K562 treated with DMSO at 1 percent for 4 hours (cell line): ENCODE data around the gene PUS10. TPM values are rescaled to one million over a fixed set of nuclear protein-coding genes. Genes with fewer than 3 reads are reported as not detected.

Experiments used
- total RNA-seq: library from RNA; unstranded; fragments of 300-600 nt; gene quantifications from 2 replicates; pipeline ENCODE4 v1.2.3, GENCODE V29; 2022; ENCODE audit not compliant: insufficient read depth

The PUS10 gene, protein sequence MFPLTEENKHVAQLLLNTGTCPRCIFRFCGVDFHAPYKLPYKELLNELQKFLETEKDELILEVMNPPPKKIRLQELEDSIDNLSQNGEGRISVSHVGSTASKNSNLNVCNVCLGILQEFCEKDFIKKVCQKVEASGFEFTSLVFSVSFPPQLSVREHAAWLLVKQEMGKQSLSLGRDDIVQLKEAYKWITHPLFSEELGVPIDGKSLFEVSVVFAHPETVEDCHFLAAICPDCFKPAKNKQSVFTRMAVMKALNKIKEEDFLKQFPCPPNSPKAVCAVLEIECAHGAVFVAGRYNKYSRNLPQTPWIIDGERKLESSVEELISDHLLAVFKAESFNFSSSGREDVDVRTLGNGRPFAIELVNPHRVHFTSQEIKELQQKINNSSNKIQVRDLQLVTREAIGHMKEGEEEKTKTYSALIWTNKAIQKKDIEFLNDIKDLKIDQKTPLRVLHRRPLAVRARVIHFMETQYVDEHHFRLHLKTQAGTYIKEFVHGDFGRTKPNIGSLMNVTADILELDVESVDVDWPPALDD
- 2.2 and 5.4 TPM in 2 replicates for total RNA-seq

DNA sequence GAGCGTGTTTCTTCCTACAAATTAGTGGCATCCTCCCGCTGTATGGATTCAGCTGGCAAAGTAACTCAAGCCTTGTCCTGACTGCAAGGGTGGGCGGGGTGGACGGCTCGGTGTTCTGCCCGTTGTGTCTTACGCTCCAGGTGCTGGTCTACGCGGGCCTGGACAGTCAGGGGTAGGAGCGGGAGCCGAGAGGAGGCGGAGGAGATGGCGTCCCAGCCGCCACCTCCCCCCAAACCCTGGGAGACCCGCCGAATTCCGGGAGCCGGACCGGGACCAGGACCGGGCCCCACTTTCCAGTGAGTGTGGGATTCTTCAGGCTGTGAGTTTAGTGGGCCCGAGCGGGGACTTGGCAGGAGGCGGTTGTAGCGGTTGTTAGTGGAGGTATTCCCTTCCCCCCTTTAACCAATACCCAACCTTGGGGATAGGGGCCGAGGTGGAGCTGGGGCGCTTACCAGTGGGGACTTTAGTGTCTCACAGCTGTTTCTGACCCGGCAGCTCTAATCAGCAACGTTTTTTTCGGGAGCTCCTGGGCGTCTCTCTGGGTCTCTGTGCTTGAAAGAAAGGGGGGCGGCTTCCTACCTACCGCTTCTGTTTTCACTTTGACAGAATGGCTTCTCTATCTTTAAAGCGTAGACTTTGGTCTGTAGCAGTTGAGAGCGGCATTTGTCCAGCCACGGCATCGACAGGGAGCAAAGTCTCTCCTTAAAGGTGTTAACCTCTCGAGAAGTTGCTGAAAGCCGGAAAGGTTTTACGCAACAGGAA lies at the start of gene PUS10, which contains the start of gene PEX13:
Gene PUS10 (minus strand): TSS at position 700 of the 762 bp plus-strand sequence. CDS start 6,365 bp downstream, outside the sequence.
Gene PEX13 (plus strand): TSS at position 165 of the 762 bp plus-strand sequence. CDS start 40 bp downstream, at position 205.

DNA sequence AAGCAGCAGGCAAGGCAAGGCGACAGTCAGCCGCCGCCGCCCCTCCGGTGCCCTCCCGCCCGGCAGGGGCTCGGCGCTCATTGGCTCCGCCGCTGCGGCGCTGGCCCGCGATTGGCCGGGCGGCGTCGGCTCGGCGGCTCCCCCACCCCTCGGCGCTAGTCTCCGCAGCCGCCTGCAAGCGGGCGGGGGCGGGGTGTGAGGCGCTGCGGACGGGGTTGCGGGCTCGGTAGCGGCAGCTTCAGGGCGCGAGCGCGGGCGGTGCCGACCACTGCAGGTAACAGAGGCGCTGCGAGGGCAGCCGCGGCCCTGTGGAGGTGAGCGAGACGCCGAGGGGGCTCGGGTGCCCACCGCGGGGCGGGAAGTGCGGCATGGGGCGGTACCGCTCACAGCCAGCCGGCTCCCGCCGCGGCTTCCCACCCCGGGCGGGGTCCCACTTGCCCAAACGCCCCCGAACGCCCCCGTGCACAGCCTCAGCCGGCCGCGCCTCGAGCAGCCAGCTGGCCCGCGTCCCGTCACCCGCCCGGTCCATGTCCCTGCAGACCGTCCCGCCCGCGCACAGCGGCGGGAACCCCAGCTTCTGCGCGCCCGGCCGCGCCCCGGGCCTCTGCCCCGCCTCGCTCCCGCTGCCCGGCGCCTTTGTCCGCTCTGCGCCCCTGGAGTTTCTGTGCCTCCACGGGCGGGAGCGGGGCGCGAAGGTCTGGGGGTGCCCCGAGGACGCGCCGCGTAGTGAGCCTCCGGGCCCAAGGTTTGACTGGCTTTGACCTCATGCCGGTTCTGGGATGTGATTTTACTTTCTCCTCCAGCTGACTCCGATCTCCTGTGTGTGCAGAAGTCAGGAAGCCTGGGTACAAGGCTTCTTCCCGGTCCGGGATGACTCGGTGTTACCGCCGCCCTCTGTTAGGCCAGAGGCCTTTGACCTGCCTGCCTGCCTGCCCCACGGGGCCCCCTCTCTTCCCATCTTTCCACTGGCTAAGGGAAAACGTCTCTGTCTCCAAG lies 48.0 kb upstream of the PUS10 start, which contains the start of gene SANBR:
Gene SANBR (plus strand): TSS at position 158 of the 996 bp plus-strand sequence. CDS start 4,480 bp downstream, outside the sequence.

Other genes with a start within 250 kb of the PUS10 start
- 3.6 and 4.6 TPM in 2 replicates for gene REL, start 136.7 kb downstream of the PUS10 start, total RNA-seq
- 6.1 and 8.3 TPM in 2 replicates for gene PEX13, start 535 bp downstream of the PUS10 start, total RNA-seq
- gene SANBR, start 47.6 kb upstream of the PUS10 start, total RNA-seq: 4.9 and 5.6 TPM in 2 replicates
- not detected in 2 replicates for gene C2orf74, start 143.9 kb upstream of the PUS10 start, total RNA-seq